Measurements from ENCODE around the gene ESYT3. TPM values are rescaled to one million over a fixed set of nuclear protein-coding genes. Genes with fewer than 3 reads are reported as not detected.

Gene ESYT3
- total RNA-seq: 1.0 TPM
- long read RNA-seq, full-length matches to known transcripts: 2 of 3 reads
- long read RNA-seq, partial matches to known transcripts: 0 of 3 reads
- long read RNA-seq, other reads (novel, unspliced or antisense): 1 of 3 reads

GRCh38 chr3:138434276-138434874 lies at the start of gene ESYT3:
TSS of gene ESYT3 (plus strand) at chr3:138434616. CDS start at chr3:138434799, 183 bp downstream.
- TF ChIP-seq CTCF (IDR thresholded peaks at IDR 0.05; ENCODE audit: borderline replicate concordance): no peak
- H3K4me1 ChIP-seq: peaks cover 22% of the 10 kb centered on the region
- intact Hi-C loops (cut with micrococcal nuclease): no loop called here
- peaks cover 76% of the 10 kb centered on the region for H3K27me3 ChIP-seq (ENCODE audit: low read depth)
- H3K36me3 ChIP-seq: no peaks in the 10 kb centered on the region
- peak within 1 kb of the TSS; percentile 71 for H3K4me3 ChIP-seq
- no peak within 1 kb of the TSS for H3K27ac ChIP-seq (replicated peaks)
- DNase-seq: peak; percentile 64
- H3K9me3 ChIP-seq (replicated peaks): no peaks in the 10 kb centered on the region

- no peak for DNase-seq
- H3K27me3 ChIP-seq (ENCODE audit: low read depth): no peaks in the 10 kb centered on the region
- no peak overlapping the region for H3K4me3 ChIP-seq
- peaks cover 97% of the 10 kb centered on the region for H3K4me1 ChIP-seq
- peaks cover 16% of the 10 kb centered on the region for H3K36me3 ChIP-seq
- no peak for TF ChIP-seq CTCF (IDR thresholded peaks at IDR 0.05; ENCODE audit: borderline replicate concordance)
- peak overlapping the region; percentile 92 for H3K27ac ChIP-seq (replicated peaks)
- intact Hi-C loops (cut with micrococcal nuclease): no loop called here
- no peaks in the 10 kb centered on the region for H3K9me3 ChIP-seq (replicated peaks)
These were observed 49.4 kb upstream of the ESYT3 start for GRCh38 chr3:138384976-138385375.

- intact Hi-C loops (cut with micrococcal nuclease): no loop called here
- TF ChIP-seq CTCF (IDR thresholded peaks at IDR 0.05; ENCODE audit: borderline replicate concordance): no peak
- no peaks in the 10 kb centered on the region for H3K27me3 ChIP-seq (ENCODE audit: low read depth)
- peak overlapping the region; percentile 23 for H3K4me3 ChIP-seq
- H3K4me1 ChIP-seq: peaks cover 95% of the 10 kb centered on the region
- DNase-seq: no peak
- H3K27ac ChIP-seq (replicated peaks): peak overlapping the region; percentile 92
- H3K36me3 ChIP-seq: peaks cover 21% of the 10 kb centered on the region
- no peaks in the 10 kb centered on the region for H3K9me3 ChIP-seq (replicated peaks)
These were observed 45.2 kb upstream of the ESYT3 start for GRCh38 chr3:138389144-138389601.

GRCh38 chr3:138389841-138390581 lies 44.4 kb upstream of the ESYT3 start:
- Histone ChIP-seq H3K27ac (replicated peaks) (peak overlapping the region; percentile 92), H3K4me3 (peak overlapping the region; percentile 23), H3K4me1 (peaks cover 96% of the 10 kb centered on the region), H3K36me3 (peaks cover 21% of the 10 kb centered on the region), H3K27me3 (ENCODE audit: low read depth) (no peaks in the 10 kb centered on the region), H3K9me3 (replicated peaks) (no peaks in the 10 kb centered on the region)
- DNase-seq: no peak
- intact Hi-C loops (cut with micrococcal nuclease): no loop called here
- no peak for TF ChIP-seq CTCF (IDR thresholded peaks at IDR 0.05; ENCODE audit: borderline replicate concordance)

GRCh38 chr3:138390582-138390932 lies 43.9 kb upstream of the ESYT3 start:
- Histone ChIP-seq H3K27me3 (ENCODE audit: low read depth) (no peaks in the 10 kb centered on the region), H3K4me3 (no peak overlapping the region), H3K36me3 (peaks cover 21% of the 10 kb centered on the region), H3K27ac (replicated peaks) (peak overlapping the region; percentile 92), H3K4me1 (peaks cover 97% of the 10 kb centered on the region), H3K9me3 (replicated peaks) (no peaks in the 10 kb centered on the region)
- intact Hi-C loops (cut with micrococcal nuclease): no loop called here
- TF ChIP-seq CTCF (IDR thresholded peaks at IDR 0.05; ENCODE audit: borderline replicate concordance): no peak
- DNase-seq: no peak

Data from left ventricle myocardium inferior (tissue), 1 donor.